Endometrial microvascular endothelial cells (primary cell): ENCODE data around the gene PRKD1. TPM values are rescaled to one million over a fixed set of nuclear protein-coding genes. Genes with fewer than 3 reads are reported as not detected.

Source experiments
- in situ Hi-C: cut with HindIII; loops from 2 replicates; pipeline ENCODE4 v1.10.0; 2017; ENCODE audit warnings: low sequenced_read_pairs, low pct_unique_long_range_greater_than_20kb; ENCODE audit errors: inconsistent ontology term
- total RNA-seq: library from RNA; depleted of rRNA; stranded (reverse); fragments of >200 nt; gene quantifications from one replicate; pipeline ENCODE4 v1.2.3, GENCODE V29; 2015; ENCODE audit errors: inconsistent ontology term

PRKD1 gene
- total RNA-seq, 1 donor from 2014 or later = 6.1 TPM

DNA sequence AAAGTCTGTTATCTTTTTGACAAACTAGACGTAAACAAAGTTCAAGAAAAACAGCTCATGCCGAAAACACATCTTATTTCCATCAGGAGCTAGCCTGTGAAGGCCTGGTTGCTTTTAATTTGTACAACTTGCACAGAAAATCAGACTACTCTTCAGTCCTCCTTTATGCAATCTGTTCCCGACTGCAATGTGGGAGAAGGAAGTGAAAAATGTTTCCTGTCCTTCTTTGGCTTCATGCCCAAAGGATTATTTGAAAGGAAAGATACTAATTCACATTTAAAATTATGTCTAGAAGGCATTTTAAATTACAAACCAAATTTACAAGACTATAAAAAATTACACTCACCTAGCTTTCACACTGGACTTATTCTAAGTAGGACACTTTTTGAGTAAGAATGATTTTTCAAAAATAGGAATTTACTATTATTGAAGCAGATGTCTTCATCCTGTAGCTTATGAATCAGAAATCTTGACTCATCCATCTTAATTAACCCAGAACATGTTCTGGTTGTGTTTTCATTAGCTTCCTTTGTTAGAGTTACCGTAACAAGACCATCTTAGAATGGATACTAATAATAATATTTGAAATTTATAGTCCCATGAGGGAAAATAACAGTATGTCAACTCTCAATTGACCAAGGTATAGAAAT, 272.6 kb downstream of the PRKD1 start:
- in situ Hi-C loops = no loop called here

- in situ Hi-C loops = no loop called here
Measured at GRCh38 chr14:29653303-29653702, 274.3 kb downstream of the PRKD1 start.

DNA sequence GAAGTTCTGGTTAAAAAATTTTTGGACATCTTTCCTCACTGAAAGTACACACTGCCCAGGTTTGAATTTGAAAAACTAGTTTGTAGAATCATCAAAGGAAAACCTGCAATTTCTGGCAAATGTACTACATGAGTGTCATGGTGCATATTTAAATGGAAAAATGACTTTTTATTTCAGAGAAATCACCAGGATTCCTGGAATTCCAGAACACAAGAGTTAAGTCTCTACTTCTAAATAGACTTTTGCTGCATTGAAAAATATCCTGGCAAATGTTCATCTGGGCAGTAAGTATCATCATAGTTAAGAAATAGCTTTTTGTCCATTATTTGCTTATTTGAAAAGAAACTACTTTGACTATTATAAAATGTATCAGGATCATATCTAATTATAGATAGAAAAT, 275.1 kb downstream of the PRKD1 start:
- in situ Hi-C loops = no loop called here

DNA sequence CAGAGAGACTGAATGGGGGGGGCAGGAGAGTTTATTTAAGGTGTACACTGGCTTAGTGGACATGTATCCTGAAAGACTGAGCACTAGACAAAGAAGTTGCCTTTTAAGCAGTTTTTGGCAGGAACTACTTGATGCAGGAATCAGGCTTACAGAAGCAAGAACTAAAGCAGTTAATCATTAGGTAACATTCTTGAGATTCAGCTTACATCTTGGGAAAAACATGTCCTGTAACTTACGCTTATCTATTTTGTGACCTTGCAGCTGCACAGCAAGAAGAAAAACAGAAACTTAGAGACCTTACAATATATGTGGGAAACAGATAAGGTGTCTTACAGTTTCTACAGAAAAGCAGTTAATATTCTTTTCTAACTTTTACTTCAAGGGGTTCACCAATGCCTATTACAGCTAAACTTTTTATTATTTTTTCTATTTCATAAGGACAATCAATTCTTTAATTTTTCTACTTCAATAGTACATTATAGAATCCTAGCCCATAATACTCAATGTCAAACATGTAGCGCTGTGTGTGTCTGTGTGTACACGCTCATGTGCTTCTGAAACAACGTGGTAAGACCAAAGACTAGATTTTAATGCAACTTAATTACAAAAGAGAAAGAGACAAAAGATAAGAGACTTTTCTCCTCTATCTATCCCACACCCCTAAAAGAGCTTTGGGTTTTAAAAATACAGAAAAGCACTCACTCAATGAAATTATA, 276.9 kb downstream of the PRKD1 start:
- in situ Hi-C loops = no loop called here

DNA sequence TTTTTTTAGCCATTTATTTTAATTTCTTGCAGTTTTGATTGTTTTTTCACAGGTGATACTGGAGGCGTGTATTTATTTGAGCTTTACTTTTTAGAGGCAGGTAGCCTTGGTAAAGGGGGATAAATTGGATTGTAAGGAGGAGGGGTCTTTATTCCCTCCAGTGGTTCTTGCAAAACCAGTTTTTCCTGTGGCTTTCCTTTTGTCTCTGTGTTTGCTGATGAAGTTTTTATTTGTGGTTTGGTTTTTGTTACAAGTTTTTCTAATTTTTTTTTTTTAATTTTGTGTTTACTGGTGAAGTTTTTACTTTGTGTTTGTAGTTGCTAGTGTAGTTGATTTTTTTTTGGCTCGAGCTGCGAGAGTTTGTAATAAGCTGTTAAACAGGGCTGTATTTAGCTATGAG, 278.5 kb downstream of the PRKD1 start:
- in situ Hi-C loops = no loop called here

GRCh38 chr14:29648045-29648444, 279.6 kb downstream of the PRKD1 start:
- in situ Hi-C loops = no loop called here

DNA sequence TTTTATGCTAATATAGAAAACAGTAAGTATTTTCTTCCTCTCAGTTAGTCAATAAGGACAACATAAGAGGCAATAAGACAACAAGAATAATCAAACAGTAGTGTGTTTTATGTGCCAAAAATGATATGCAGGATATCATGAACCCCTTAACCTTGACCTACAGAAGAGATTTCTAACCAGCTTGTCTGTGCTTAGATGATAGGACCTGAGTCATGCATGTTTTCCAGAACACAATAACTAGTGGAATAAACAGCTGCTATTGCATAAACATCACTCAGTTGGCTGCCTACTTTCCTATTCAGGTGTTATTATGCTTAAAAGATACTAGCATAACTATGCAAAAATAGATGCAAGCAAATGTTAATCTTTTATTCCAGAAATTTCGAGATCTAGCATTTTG, 282.5 kb downstream of the PRKD1 start:
- in situ Hi-C loops = no loop called here

GRCh38 chr14:29643433-29644211, 284.0 kb downstream of the PRKD1 start:
- in situ Hi-C loops = no loop called here

GRCh38 chr14:29637411-29637810, 290.2 kb downstream of the PRKD1 start:
- in situ Hi-C loops = no loop called here

DNA sequence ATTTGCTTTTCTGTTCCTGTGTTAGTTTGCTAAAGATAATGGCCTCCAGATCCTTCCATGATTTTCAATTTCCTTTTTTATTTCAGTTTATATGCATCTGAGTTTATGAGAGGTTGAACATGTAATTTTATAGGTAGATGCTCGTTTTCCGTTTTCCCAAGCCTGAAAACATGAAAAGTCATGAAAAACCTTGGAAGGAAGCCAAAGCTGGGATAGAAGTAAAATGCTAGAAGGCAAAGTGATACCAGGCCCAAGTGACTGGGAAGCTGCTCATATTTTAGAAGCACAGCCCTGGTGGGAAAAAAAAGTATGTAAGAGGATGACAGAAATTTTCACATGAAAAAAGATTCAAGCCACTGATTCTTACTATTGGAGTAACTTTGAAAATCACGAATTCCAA, 290.8 kb downstream of the PRKD1 start:
- in situ Hi-C loops = no loop called here

GRCh38 chr14:29630566-29631160, 297.0 kb downstream of the PRKD1 start:
- in situ Hi-C loops = no loop called here

- in situ Hi-C loops = no loop called here
Measured at GRCh38 chr14:29629839-29630238, 297.8 kb downstream of the PRKD1 start.

GRCh38 chr14:29627137-29627536, 300.5 kb downstream of the PRKD1 start:
- in situ Hi-C loops = no loop called here

DNA sequence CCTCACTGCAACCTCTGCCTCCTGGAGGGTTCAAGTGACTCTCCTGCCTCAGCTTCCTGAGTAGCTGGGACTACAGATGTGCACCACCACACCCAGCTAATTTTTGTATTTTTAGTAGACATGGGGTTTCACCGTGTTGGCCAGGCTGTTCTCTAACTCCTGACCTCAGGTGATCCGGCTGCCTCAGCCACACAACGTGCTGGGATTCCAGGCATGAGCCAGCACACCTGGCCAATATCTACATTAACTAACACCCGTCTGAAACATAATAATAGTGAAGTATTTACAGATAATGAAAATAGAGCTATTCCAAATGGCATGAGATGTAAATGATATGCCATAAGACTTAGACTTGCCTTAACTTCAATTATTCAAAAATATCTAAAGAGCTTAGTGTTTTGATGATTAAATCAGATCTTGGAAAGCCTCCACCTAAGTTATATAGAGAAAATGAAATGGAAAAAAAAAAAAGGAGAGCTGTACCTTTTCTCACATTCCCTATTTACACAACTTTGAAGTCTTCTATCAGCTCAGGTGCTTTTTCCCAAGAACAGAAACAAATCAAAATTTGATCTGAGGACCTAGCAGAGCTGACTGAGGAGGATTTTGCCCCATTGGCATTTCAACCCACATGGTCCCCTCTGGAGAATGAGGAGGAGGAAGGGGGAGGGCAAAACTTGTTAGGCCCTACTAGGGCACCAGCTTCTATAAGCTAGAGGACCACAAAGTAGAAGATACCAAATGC, 309.2 kb downstream of the PRKD1 start:
- in situ Hi-C loops = no loop called here

- in situ Hi-C loops = no loop called here
Measured at GRCh38 chr14:29616922-29617321, 310.7 kb downstream of the PRKD1 start.

- in situ Hi-C loops = no loop called here
Measured at GRCh38 chr14:29608861-29609260, 318.8 kb downstream of the PRKD1 start.

- in situ Hi-C loops = no loop called here
Measured at GRCh38 chr14:29607169-29607568, 320.5 kb downstream of the PRKD1 start.

- in situ Hi-C loops = no loop called here
Measured at GRCh38 chr14:29603696-29604095, 324.0 kb downstream of the PRKD1 start.

DNA sequence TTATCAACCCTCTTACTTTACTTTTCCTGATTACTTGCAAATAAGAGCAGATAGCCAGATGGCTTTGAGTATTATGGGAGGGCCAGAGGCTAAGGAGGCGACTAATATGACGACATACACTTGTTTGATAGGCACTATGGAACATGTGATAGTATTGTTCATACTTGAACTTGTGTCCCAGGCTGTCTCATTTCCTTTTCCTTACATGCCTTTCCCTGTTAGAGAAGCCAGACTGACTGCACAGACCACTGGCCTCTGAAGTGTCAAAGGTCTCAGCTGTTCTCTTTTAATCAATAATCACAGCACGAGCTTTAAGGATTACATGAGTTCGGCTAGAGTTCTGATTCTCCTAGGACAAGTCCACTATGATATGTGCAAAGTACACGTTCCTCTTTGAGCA, 326.0 kb downstream of the PRKD1 start:
- in situ Hi-C loops = no loop called here
